Measurements from ENCODE around the gene EPM2A.

The EPM2A gene

GRCh38 chr6:145729887-145730286 lies 5.4 kb downstream of the EPM2A start:
- Histone ChIP-seq H3K36me3 (peaks cover 0 to 7% (median 0%) of the 10 kb centered on the region in 3 donors), H3K9me3 (peaks cover 0 to 4% (median 0%) of the 10 kb centered on the region in 3 donors), H3K4me1 (peaks cover 0 to 33% (median 2%) of the 10 kb centered on the region in 4 donors), H3K27me3 (no peaks in the 10 kb centered on the region), H3K4me3 (no peak overlapping the region), H3K27ac (no peak overlapping the region)
- no peak for DNase-seq
- intact Hi-C loops (cut with DNase I; ENCODE audit: low total_unique reads): loop anchor here (10.0 kb wide), 2 partner anchors 235 to 815 kb away; partner anchors contain the start of genes RAB32 and SHPRH
- no peak for TF ChIP-seq CTCF (IDR thresholded peaks at IDR 0.05)

- H3K27me3 ChIP-seq: no peaks in the 10 kb centered on the region
- TF ChIP-seq CTCF (IDR thresholded peaks at IDR 0.05): no peak
- H3K9me3 ChIP-seq: peaks cover 0 to 5% (median 4%) of the 10 kb centered on the region in 3 donors
- no peak overlapping the region for H3K4me3 ChIP-seq
- DNase-seq: no peak
- no peak overlapping the region for H3K27ac ChIP-seq
- peaks cover 0 to 7% (median 0%) of the 10 kb centered on the region in 3 donors for H3K36me3 ChIP-seq
- intact Hi-C loops (cut with DNase I; ENCODE audit: low total_unique reads): no loop called here
- peaks cover 0 to 28% (median under 1%) of the 10 kb centered on the region in 4 donors for H3K4me1 ChIP-seq
Observed at GRCh38 chr6:145728444-145729385, 6.6 kb downstream of the EPM2A start.

GRCh38 chr6:145727817-145728388 lies 7.4 kb downstream of the EPM2A start:
- peaks cover 0 to 20% (median 0%) of the 10 kb centered on the region in 4 donors for H3K4me1 ChIP-seq
- DNase-seq: no peak

GRCh38 chr6:145725570-145725969 lies 9.8 kb downstream of the EPM2A start:
- DNase-seq: no peak
- Histone ChIP-seq H3K4me3 (no peak overlapping the region), H3K27ac (no peak overlapping the region), H3K36me3 (peaks cover 0 to 7% (median 0%) of the 10 kb centered on the region in 3 donors), H3K4me1 (peaks cover 0 to 16% (median 0%) of the 10 kb centered on the region in 4 donors), H3K9me3 (peaks cover 0 to 13% (median 4%) of the 10 kb centered on the region in 3 donors), H3K27me3 (no peaks in the 10 kb centered on the region)
- intact Hi-C loops (cut with DNase I; ENCODE audit: low total_unique reads): no loop called here
- TF ChIP-seq CTCF (IDR thresholded peaks at IDR 0.05): no peak

More at GRCh38 chr6:145727817-145728388, 7.4 kb downstream of the EPM2A start:
- Histone ChIP-seq H3K4me3 (no peak overlapping the region), H3K36me3 (peaks cover 0 to 7% (median 0%) of the 10 kb centered on the region in 3 donors), H3K27ac (no peak overlapping the region), H3K9me3 (peaks cover 0 to 9% (median 4%) of the 10 kb centered on the region in 3 donors), H3K27me3 (no peaks in the 10 kb centered on the region)
- intact Hi-C loops (cut with DNase I; ENCODE audit: low total_unique reads): no loop called here
- no peak for TF ChIP-seq CTCF (IDR thresholded peaks at IDR 0.05)

GRCh38 chr6:145723646-145724045 lies 11.7 kb downstream of the EPM2A start:
- no peak overlapping the region for H3K4me3 ChIP-seq
- no peaks in the 10 kb centered on the region for H3K27me3 ChIP-seq
- DNase-seq: no peak
- intact Hi-C loops (cut with DNase I; ENCODE audit: low total_unique reads): no loop called here
- no peak for TF ChIP-seq CTCF (IDR thresholded peaks at IDR 0.05)
- peaks cover 0 to 16% (median 0%) of the 10 kb centered on the region in 4 donors for H3K4me1 ChIP-seq
- peaks cover 0 to under 1% (median 0%) of the 10 kb centered on the region in 3 donors for H3K36me3 ChIP-seq
- H3K27ac ChIP-seq: no peak overlapping the region
- peaks cover 0 to 13% (median 4%) of the 10 kb centered on the region in 3 donors for H3K9me3 ChIP-seq
